GM12878 (cell line): Measurements from ENCODE around the gene GALNS. TPM values are rescaled to one million over a fixed set of nuclear protein-coding genes. Genes with fewer than 3 reads are reported as not detected.

Source experiments
- CTCF ChIP-seq, 3 experiments: IDR thresholded peaks in 2 of 3; conservative IDR thresholded peaks in 1 of 3; 2 replicates each; pipeline ENCODE4 v1.5.1; 2011; ENCODE audit warnings: low read depth in 3 of 3, low read length in 3 of 3, mild to moderate bottlenecking in 3 of 3, control low read depth in 2 of 3, moderate library complexity in 2 of 3, inconsistent platforms in 1 of 3, mixed read lengths in 1 of 3; ENCODE audit not compliant: control insufficient read depth in 2 of 3, insufficient read depth in 1 of 3; ENCODE audit errors: extremely low read depth in 1 of 3
- JUND ChIP-seq: IDR thresholded peaks from 2 replicates; pipeline ENCODE4 v1.6.1; 2012; ENCODE audit warnings: low read depth, mild to moderate bottlenecking, low read length, improper control_type of control experiment, moderate library complexity
- NFXL1 ChIP-seq: fragments of 450-650 bp; IDR thresholded peaks from 2 replicates; pipeline ENCODE4 v1.6.1; 2017; ENCODE audit warnings: antibody characterized with exemption, mild to moderate bottlenecking, borderline replicate concordance
- POLR2AphosphoS5 ChIP-seq: IDR thresholded peaks from 2 replicates; pipeline ENCODE4 v1.6.1; 2011; ENCODE audit warnings: mild to moderate bottlenecking, low read length, inconsistent platforms
- SMAD5 ChIP-seq: IDR thresholded peaks from 2 replicates; pipeline ENCODE4 v1.6.1; 2016; ENCODE audit warnings: antibody characterized with exemption, low read depth
- SP1 ChIP-seq: IDR thresholded peaks from one replicate; pipeline ENCODE4 v1.6.1; 2011; ENCODE audit warnings: low read depth, low read length
- TCF12 ChIP-seq: IDR thresholded peaks from 2 replicates; pipeline ENCODE4 v1.6.1; 2011; ENCODE audit warnings: low read depth, mild to moderate bottlenecking, low read length
- ZBTB4 ChIP-seq: fragments of 450-650 bp; formaldehyde crosslinking; IDR thresholded peaks from 2 replicates; pipeline ENCODE4 v1.4.0; 2022; ENCODE audit warnings: mild to moderate bottlenecking, moderate library complexity
- polyA plus RNA-seq, 11 experiments: library from polyadenylated mRNA; depleted of rRNA in 4 of 11; unstranded in 6 of 11; stranded (reverse) in 5 of 11; fragments of >200 nt; fragmentation: Nextera tagmentation in 4 of 11; fragmentation: Illumina TruSeq in 1 of 11; extraction: Ambion mirVana in 4 of 11; extraction: Trizol in 1 of 11; gene quantifications; 1 replicate in 1 of 11; 2 replicates in 10 of 11; pipeline versions ENCODE4 v1.2.1 to v1.2.3, GENCODE V29; 2011 to 2016; ENCODE audit warnings: inconsistent platforms in 2 of 11, missing spikeins in 2 of 11, low read depth in 1 of 11
- total RNA-seq, 4 experiments: library from RNA; depleted of rRNA in 3 of 4; stranded (reverse); fragments of >200 nt in 3 of 4; fragmentation: Illumina TruSeq in 1 of 4; extraction: Trizol in 1 of 4; gene quantifications; 2 replicates each; pipeline versions ENCODE4 v1.2.1 to v1.2.3, GENCODE V29; 2013 to 2021

The GALNS gene
- total and polyA plus RNA-seq, 10 of the 15 experiments (the other 5 are each of a cell fraction or from before 2014, with no cell fraction given), result 0.37 to 12.4 (median 5.3) TPM

- no peak for TF ChIP-seq CTCF (IDR thresholded peaks at IDR 0.05 in 2 of 3, conservative IDR thresholded peaks at IDR 0.05 in 1 of 3; ENCODE audit: control insufficient read depth in 2 of 3, extremely low read depth in 1 of 3, insufficient read depth in 1 of 3, low read depth in 3 of 3, low read length in 3 of 3)
- TF ChIP-seq SMAD5, result no peak
- no peak for TF ChIP-seq JUND
- no peak for TF ChIP-seq SP1
- no peak for TF ChIP-seq TCF12
- TF ChIP-seq NFXL1, result no peak
- TF ChIP-seq POLR2AphosphoS5, result no peak
- no peak for TF ChIP-seq ZBTB4 (CRISPR knock-in tag)
Observed at GRCh38 chr16:88775825-88776224, 80.9 kb downstream of the GALNS start (continued).
